T47D (cell line): Measurements from ENCODE around the gene C1orf74.
A peak's percentile ranks its signal among the peaks of the same experiment; 100 is the strongest.

Source experiments
- DNase-seq, 2 experiments: peaks; one replicate each; pipeline versions ENCODE4 v3.0.0 to v3.0.0-alpha.2; 2011 to 2012; ENCODE audit warnings: low read depth in 1 of 2, low spot score in 1 of 2
- JUND ChIP-seq: IDR thresholded peaks from 2 replicates; pipeline ENCODE4 v1.6.1; 2012; ENCODE audit warnings: low read depth
- in situ Hi-C: cut with HindIII; loops from 2 replicates; pipeline ENCODE4 v1.10.0; 2016; ENCODE audit warnings: low sequenced_read_pairs, low pct_unique_long_range_greater_than_20kb

Gene C1orf74

GRCh38 chr1:209816923-209817322, 32.6 kb upstream of the C1orf74 start:
- DNase-seq, result no peak
- in situ Hi-C loops, result no loop called here
- no peak for TF ChIP-seq JUND

- no peak for TF ChIP-seq JUND
- DNase-seq, result peak in 1 of 2 experiments; percentile 46
- in situ Hi-C loops, result no loop called here
Observed at GRCh38 chr1:209815931-209816341, 31.6 kb upstream of the C1orf74 start.

GRCh38 chr1:209815490-209815889, 31.1 kb upstream of the C1orf74 start:
- DNase-seq, result no peak
- in situ Hi-C loops, result no loop called here

GRCh38 chr1:209813902-209814301, 29.5 kb upstream of the C1orf74 start:
- in situ Hi-C loops, result no loop called here
- no peak for DNase-seq
- no peak for TF ChIP-seq JUND

More at GRCh38 chr1:209815490-209815889, 31.1 kb upstream of the C1orf74 start:
- TF ChIP-seq JUND, result no peak

- TF ChIP-seq JUND, result no peak
- in situ Hi-C loops, result no loop called here
- DNase-seq, result no peak
Observed at GRCh38 chr1:209810783-209811182, 26.4 kb upstream of the C1orf74 start.

GRCh38 chr1:209809611-209810010, 25.3 kb upstream of the C1orf74 start:
- DNase-seq, result no peak
- in situ Hi-C loops, result no loop called here
- no peak for TF ChIP-seq JUND

GRCh38 chr1:209808059-209808581, 23.8 kb upstream of the C1orf74 start:
- in situ Hi-C loops, result no loop called here
- TF ChIP-seq JUND, result no peak
- DNase-seq, result no peak

- TF ChIP-seq JUND, result no peak
- in situ Hi-C loops, result no loop called here
Observed at GRCh38 chr1:209807509-209807908, 23.1 kb upstream of the C1orf74 start.

GRCh38 chr1:209805875-209806760, 21.8 kb upstream of the C1orf74 start, which contains the start of gene IRF6:
IRF6 (minus strand) TSS chr1:209806142; CDS start chr1:209801413, 4,729 bp downstream.
- no peak for TF ChIP-seq JUND
- in situ Hi-C loops, result no loop called here
- DNase-seq, result peak; percentile 83 to 98

More at GRCh38 chr1:209807509-209807908, 23.1 kb upstream of the C1orf74 start:
- DNase-seq, result no peak

- TF ChIP-seq JUND, result no peak
- DNase-seq, result no peak
- in situ Hi-C loops, result no loop called here
Observed at GRCh38 chr1:209805341-209805781, 21.0 kb upstream of the C1orf74 start.

- no peak for TF ChIP-seq JUND
- in situ Hi-C loops, result no loop called here
- DNase-seq, result no peak
Observed at GRCh38 chr1:209803568-209803967, 19.2 kb upstream of the C1orf74 start.

- in situ Hi-C loops, result no loop called here
- DNase-seq, result no peak
- no peak for TF ChIP-seq JUND
Observed at GRCh38 chr1:209802780-209803152, 18.4 kb upstream of the C1orf74 start.

GRCh38 chr1:209802117-209802779, 17.9 kb upstream of the C1orf74 start:
- in situ Hi-C loops, result no loop called here
- no peak for TF ChIP-seq JUND
- DNase-seq, result peak in 1 of 2 experiments; percentile 62
